GM21825 (cell line): ENCODE results near the gene OLFML3.
"Not testable (repeated sequence)": the region's sequence is repeated elsewhere in the genome, so short reads cannot be mapped to it uniquely, and the experiment has no call there.

ENCODE experiments used
- ATAC-seq: cut with Tn5 transposase; IDR thresholded peaks from one replicate; pipeline ENCODE4 v1.9.1; 2021; ENCODE audit warnings: mild to moderate bottlenecking, moderate library complexity; ENCODE audit not compliant: unreplicated experiment

Gene OLFML3

DNA sequence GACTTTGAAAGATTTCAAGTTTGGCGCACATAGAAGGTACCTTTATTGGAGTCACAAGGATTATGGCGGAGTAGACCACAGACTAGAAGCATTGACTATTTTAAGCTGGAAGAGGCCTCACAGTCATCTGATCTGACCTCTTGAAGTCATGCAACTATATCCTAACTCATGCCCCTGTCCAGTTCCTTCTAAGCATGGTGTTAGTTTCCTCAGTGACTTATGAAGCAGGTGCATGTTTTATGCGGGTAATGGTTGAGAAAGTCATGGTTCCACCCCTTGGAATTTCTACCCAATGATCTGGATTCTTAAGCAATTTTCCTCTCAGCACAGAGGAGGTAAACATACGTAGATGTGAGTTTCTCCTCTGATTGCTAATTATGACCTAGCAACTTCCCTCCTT is 11.7 kb downstream of the OLFML3 start:
- no peak for ATAC-seq

DNA sequence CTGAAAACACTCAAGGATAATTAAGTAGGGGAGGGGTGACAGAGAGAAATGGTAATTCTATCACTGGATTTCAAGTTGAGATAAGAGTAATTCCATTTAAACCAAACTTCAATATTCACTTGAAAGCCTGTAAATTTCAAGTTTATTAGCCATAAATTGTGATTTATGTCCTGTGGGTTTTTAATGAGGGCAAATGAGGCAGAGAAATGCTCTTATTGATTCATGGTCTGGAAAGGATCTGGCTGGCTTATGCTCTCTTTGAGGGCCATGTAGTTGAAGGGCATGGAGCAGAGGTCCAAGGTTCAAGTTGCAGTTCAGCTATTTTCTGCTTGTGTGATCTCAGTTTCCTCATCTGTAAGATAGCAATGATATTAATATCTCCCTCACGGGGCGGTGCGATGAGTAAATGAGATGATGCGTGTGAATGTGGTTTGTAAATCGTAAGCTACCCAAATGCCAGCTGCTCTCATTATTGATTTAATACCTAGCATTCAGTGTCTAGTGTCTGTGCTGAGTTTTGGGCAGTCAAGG is 12.3 kb downstream of the OLFML3 start:
- no peak for ATAC-seq

GRCh38 chr1:113993072-113993471 is 13.8 kb downstream of the OLFML3 start:
- no peak for ATAC-seq

DNA sequence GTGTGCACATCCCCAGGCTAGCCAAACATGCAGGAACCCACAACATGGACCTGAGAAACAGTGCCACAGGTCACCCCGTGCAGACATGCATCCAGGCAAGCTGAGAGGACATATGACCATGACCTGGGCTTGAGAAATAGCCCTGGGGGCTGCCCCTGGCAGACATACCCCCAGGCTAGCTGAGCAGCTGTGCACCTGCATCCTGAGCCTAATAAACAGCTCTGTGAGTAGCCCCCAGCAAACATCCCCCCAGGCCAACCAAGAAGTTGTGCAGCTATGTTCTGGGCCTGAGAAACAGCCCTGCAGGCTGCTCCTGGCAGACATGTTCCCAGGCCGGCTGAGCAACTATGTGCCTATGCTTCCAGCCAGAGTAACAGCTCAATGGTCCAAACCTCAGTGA is 14.5 kb downstream of the OLFML3 start:
- ATAC-seq: no peak

DNA sequence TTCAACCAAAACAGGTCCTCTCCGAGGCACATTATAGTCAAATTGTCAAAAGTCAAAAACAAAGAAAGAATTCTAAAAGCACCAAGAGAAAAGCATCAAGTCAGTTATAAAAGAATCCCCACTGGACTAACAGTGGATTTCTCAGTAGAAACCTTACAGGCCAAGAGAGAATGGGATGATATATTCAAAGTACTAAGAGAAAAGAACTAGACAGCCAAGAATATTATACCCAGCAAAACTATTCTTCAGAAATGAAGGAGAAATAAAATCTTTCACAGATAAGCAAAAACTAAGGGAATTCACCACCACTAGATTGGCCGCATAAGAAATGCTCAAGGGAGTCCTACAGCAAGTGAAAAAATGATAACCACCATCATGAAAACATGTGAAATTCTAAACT is 16.1 kb downstream of the OLFML3 start:
- no peak for ATAC-seq

DNA sequence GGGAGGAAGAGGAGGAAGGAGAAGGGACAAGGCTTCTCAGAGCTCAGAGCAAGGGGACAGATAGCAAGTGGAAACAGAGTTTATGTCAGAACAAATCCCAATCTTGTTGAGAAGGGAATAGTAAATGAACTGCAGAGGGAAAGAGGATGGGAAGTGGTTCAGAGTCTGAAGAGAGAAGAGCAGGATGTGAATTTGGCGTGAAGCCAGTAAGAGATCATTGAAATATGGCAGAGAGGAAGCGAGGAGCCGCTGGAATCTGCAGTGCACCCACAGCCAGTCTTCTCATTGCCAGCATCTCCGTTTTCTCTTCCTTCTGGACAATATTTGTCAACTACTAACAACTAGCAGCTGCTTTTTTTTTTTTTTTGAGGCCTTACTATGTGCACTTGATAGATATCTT is 19.1 kb downstream of the OLFML3 start:
- ATAC-seq: no peak

DNA sequence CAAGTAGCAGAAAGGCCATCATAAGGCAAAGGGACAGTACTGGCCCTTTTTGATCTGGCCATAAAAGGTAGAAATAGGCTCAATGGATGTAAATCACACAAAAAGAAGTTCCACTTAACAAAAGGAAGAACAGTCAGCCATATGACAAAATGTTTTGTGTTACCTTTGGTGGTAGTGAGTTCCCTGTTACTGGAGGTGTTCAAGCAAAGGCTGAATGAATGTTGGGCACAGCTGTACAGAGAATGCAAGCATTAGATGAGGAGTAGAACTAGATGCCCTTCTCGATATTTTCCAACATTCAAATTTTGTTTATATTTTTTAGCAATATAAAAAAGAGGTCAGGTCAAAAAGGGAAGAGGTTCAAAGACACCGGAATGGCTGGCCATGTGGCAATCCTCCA is 20.0 kb downstream of the OLFML3 start:
- ATAC-seq: no peak

DNA sequence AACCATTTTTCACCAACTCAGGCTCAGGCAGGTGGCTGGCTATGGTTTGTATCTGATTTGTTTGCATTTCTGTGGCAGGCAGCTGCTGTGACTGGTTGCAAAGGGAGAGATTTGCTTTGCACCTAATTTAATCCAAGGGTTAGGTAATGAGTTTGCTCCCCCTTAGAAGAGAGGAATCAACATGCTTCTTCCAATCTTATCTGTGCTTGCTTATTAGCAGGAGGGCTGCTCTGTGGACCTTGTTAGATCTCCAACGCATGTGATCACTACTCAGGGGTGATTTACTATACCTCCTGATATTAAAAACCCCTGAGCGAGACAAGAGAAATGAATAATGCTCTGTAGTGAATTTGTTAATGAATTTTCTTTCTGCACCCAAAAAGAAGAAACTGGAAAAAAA is 20.5 kb downstream of the OLFML3 start:
- ATAC-seq: no peak

DNA sequence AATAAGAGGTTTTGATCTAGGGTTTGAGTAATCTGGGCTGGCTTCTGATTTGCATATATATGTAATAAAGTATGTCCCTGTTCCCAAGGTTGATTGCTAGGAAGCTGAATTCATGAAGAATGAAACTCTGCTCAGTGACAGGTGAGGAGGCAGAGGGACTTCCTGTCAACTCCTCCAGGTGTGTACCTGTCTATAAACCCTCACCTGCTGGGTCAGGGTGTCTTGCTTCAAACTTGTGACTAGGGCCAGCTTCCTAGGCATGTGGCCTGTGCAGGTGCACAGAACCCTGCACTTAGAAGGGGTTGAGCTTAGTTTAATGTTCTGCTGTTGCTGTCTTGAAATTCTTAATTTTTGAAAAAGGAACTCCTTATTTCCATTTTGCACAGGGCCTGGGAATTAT is 21.1 kb downstream of the OLFML3 start:
- ATAC-seq: no peak

DNA sequence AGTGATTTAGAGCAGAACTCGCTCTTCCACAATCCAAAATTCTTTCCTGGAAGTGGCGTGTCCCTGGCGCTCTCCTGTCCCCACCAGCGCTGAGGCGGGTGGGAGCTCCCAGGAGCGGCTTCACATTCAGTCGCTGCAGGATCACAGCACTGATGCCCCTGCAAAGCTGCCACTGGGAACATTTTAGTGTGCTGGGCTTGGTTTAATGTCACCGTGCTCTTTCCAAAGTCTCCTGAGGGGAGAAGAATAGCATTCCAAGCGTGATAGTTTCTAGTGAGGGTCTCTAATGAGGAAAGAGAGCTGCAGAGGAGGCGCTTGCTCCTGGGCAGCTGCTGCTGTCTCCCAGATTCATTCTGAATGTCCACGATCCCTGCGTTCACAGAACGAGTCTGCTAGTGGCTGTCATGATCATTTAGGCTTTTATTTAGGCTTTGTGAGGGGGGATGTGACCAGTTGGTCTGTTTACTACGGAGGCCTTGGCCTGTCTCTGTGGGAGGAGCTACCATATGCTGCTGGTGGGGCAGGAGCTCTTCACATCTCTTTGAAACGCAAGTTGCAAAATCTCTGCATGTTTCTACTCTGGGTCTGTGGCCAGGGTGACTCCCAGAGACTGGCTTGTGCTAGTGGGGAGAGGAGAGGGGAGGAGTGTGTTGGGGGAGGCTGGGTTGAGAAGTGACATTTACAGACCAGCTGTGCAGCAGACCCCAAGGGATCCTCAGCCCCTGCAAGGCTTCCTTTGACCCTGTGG is 23.4 kb downstream of the OLFML3 start:
- no peak for ATAC-seq

- no peak for ATAC-seq
Measured at GRCh38 chr1:114003431-114003830, 24.2 kb downstream of the OLFML3 start.

GRCh38 chr1:114006825-114007224 is 27.6 kb downstream of the OLFML3 start:
- ATAC-seq: not testable (repeated sequence)

DNA sequence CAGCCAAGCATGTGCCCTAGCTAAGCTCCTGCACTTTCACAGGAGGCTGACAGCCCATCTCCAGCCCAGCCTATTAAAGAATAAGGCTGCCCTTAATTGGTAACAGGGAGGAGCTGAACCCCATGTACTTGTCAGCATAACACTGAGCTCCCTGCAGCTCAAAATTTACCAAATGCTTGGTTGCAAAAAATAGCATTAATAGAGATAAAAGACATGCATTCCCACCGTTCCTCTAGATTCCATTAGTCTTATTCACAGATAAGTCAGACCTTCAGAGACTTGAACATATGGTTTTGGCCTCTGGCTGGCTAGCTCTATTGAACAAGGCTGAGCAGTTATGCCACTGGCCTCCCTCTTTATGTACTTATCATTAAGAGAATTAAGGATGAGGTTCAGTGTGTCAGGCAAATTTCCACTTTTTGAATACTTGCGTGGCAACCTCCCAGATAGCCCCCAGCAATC is 29.2 kb downstream of the OLFML3 start:
- ATAC-seq: no peak

DNA sequence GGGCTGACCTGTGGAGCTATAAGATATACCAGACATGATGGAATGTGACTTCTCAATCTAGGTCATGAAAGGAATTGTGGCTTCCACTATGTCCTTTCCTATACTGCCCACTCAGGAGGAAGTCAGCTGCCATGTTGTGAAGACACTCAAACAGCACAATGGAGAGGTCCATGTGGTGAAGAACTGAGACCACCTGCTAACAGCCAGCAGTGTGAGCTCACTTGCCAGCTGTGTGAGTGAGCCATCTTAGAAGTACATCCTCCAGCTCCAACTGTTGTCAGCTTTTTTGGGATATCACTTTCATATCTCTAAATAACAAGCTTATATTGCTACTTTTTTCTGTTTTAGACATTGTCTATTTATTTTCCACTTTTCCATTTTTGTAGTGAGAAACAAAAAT is 29.7 kb downstream of the OLFML3 start:
- no peak for ATAC-seq

GRCh38 chr1:114009393-114009792 is 30.1 kb downstream of the OLFML3 start:
- no peak for ATAC-seq

GRCh38 chr1:114010433-114011184 is 31.3 kb downstream of the OLFML3 start:
- no peak for ATAC-seq

GRCh38 chr1:114011796-114012195 is 32.5 kb downstream of the OLFML3 start:
- ATAC-seq: no peak

- no peak for ATAC-seq
Measured at GRCh38 chr1:114015075-114015474, 35.8 kb downstream of the OLFML3 start.

- ATAC-seq: not testable (repeated sequence)
Measured at GRCh38 chr1:114019724-114020123, 40.5 kb downstream of the OLFML3 start.

DNA sequence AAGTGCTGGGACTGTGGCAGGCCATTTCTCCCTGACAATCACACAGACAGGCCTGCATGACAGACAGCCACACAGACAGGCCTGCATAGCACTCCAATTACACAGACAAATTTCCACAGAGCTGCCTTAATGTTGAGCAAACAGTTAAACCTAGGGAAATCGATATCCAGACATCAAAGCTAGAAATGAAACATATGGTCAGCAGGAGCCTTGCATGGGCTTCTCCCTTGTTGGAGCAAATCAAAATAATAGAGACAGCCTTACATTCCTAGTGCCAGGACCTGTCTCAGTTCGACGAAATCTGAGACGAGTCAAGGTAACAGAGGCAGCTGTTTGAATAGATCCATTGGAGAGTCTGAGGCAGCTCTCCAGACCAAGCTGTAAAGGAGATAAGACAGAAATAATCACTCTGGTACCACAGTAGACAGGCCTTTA is 42.4 kb downstream of the OLFML3 start:
- no peak for ATAC-seq

- no peak for ATAC-seq
Measured at GRCh38 chr1:114022877-114023276, 43.6 kb downstream of the OLFML3 start.

DNA sequence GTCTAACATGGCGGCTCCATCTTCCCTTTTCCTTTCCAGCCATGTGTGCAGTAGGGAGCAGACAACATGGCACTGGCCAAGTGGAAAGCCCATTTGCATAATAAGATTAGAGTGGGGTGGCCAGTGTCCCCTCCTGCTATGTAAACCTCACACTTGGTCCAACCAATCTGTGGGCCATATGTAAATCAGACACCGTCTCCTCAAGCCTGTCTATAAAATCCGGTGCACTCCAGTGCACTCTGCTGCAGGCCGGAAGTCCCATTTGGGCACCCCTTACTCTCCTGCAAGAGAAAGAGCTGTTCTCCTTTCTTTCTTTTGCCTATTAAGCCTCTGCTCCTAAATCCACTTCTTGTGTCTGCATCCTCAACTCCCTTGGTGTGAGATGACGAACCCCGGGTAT is 44.1 kb downstream of the OLFML3 start:
- no peak for ATAC-seq
